Lower lobe of right lung (tissue), 2 donors: ENCODE results near the gene PPP1R14C. TPM values are rescaled to one million over a fixed set of nuclear protein-coding genes. Genes with fewer than 3 reads are reported as not detected.

Experiments used
- ATAC-seq, 2 donors: fragments of 200-7000 bp; cut with Tn5 transposase; one replicate each; pipeline ENCODE4 v1.9.1; 2020 to 2022; ENCODE audit warnings: mild to moderate bottlenecking in 2 of 2, moderate library complexity in 2 of 2
- DNase-seq: peaks from one replicate; pipeline ENCODE4 v3.0.0-alpha.2; 2020
- H3K27ac ChIP-seq: fragments of 200-600 bp; one replicate; pipeline ENCODE4 v1.8.0; 2022
- H3K27me3 ChIP-seq: fragments of 200-600 bp; one replicate; pipeline ENCODE4 v1.8.0; 2022; ENCODE audit warnings: low read depth
- H3K36me3 ChIP-seq: fragments of 200-600 bp; one replicate; pipeline ENCODE4 v1.8.0; 2022; ENCODE audit warnings: mild to moderate bottlenecking
- H3K4me1 ChIP-seq: fragments of 200-600 bp; one replicate; pipeline ENCODE4 v1.8.0; 2022
- H3K4me3 ChIP-seq: fragments of 200-600 bp; one replicate; pipeline ENCODE4 v1.8.0; 2022; ENCODE audit warnings: mild to moderate bottlenecking
- H3K9me3 ChIP-seq: fragments of 200-600 bp; one replicate; pipeline ENCODE4 v1.8.0; 2022
- intact Hi-C: fragments of 100-400 bp; cut with DNase I; formaldehyde crosslinking; loops from one replicate; pipeline ENCODE4 v1.11.0; 2022
- total RNA-seq: library from RNA; stranded (reverse); fragmentation: NEBNext Ultra II Directional; extraction: Animal tissue kit (Norgen Biotek cat#: 25700); gene quantifications from one replicate; pipeline ENCODE4 v1.2.1, GENCODE V29; 2021
- TF ChIP-seq, protein P1 (sequence below): fragments of 200-600 bp; IDR thresholded peaks from one replicate; pipeline ENCODE4 v1.8.0; 2022; ENCODE audit warnings: antibody characterized with exemption, mild to moderate bottlenecking
- donor health status: DM: no; HTN: yes; CAD: no; lungs with severe emphysema.

PPP1R14C gene
- total RNA-seq, 1 donor from 2014 or later, result 15.4 TPM

DNA sequence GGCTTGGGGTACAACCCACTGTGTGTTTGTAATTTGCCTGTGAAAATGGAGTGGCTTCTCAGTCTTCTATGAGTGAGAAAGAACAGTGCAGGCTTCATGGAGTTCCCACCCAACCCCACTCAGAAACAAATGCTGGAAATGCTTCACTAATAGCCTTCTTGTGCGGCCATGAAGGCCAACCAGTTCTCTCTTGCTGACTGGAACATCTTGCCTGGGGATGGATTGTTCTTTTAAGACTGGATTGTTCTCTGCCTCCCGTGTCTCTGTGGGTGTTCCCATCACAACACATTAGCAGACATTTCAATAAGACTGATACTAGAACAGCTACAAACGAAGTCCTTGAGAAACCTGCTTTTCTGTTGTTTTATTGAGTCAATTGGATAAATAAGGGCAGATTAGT is 110.6 kb downstream of the PPP1R14C start:
- Histone ChIP-seq H3K9me3 (no peaks in the 10 kb centered on the region), H3K4me3 (no peak overlapping the region), H3K4me1 (no peaks in the 10 kb centered on the region), H3K27ac (no peak overlapping the region), H3K27me3 (no peaks in the 10 kb centered on the region), H3K36me3 (no peaks in the 10 kb centered on the region)
- intact Hi-C loops, result no loop called here
- no peak for DNase-seq
- no peak for ATAC-seq
- TF ChIP-seq, protein P1, sequence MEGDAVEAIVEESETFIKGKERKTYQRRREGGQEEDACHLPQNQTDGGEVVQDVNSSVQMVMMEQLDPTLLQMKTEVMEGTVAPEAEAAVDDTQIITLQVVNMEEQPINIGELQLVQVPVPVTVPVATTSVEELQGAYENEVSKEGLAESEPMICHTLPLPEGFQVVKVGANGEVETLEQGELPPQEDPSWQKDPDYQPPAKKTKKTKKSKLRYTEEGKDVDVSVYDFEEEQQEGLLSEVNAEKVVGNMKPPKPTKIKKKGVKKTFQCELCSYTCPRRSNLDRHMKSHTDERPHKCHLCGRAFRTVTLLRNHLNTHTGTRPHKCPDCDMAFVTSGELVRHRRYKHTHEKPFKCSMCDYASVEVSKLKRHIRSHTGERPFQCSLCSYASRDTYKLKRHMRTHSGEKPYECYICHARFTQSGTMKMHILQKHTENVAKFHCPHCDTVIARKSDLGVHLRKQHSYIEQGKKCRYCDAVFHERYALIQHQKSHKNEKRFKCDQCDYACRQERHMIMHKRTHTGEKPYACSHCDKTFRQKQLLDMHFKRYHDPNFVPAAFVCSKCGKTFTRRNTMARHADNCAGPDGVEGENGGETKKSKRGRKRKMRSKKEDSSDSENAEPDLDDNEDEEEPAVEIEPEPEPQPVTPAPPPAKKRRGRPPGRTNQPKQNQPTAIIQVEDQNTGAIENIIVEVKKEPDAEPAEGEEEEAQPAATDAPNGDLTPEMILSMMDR, result no peak

DNA sequence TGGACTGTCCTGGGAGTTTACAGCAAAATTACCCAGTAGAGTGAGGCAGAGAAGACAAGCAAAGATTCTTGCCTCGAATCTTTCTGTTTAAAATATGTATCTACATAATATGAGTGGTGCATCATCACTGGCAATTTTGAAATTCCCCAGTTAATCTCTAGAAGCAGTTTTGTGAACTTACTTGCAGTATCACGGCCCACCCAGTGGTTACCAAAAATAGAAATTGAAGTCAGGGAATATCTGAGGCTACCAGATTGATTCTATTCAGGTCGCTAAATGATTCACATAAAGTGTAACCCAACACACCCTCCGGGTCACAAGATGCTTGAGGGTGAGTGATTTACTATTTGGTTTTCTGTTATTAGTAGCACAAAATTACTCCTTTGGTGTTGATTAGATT is 111.9 kb downstream of the PPP1R14C start:
- Histone ChIP-seq H3K27me3 (no peaks in the 10 kb centered on the region), H3K9me3 (no peaks in the 10 kb centered on the region), H3K4me3 (no peak overlapping the region), H3K27ac (no peak overlapping the region), H3K4me1 (no peaks in the 10 kb centered on the region), H3K36me3 (no peaks in the 10 kb centered on the region)
- no peak for ATAC-seq
- DNase-seq, result no peak
- TF ChIP-seq, protein P1, result no peak
- intact Hi-C loops, result no loop called here

DNA sequence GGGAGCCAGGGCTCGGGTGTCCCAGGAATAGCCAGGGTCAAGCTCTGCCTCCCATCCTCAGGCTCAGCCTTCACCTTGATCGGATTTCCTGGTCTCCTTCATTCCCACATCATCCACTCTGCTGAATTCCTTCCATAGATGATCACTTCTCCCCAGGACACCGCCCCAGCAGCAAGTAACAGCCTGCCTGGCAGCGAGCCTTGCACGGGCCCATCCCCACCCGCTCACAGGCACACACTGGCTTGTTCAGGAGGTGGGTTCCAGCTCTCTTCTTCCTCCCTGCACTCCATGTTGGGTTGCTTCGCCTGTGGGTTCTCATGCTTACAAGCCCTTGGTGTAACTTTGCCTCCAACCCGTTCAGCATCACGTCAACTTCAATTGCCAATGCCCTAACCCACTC is 113.0 kb downstream of the PPP1R14C start:
- Histone ChIP-seq H3K27me3 (no peaks in the 10 kb centered on the region), H3K36me3 (no peaks in the 10 kb centered on the region), H3K4me3 (no peak overlapping the region), H3K4me1 (no peaks in the 10 kb centered on the region), H3K9me3 (no peaks in the 10 kb centered on the region), H3K27ac (no peak overlapping the region)
- ATAC-seq (no peak), DNase-seq (no peak)
- intact Hi-C loops, result no loop called here
- TF ChIP-seq, protein P1, result no peak

DNA sequence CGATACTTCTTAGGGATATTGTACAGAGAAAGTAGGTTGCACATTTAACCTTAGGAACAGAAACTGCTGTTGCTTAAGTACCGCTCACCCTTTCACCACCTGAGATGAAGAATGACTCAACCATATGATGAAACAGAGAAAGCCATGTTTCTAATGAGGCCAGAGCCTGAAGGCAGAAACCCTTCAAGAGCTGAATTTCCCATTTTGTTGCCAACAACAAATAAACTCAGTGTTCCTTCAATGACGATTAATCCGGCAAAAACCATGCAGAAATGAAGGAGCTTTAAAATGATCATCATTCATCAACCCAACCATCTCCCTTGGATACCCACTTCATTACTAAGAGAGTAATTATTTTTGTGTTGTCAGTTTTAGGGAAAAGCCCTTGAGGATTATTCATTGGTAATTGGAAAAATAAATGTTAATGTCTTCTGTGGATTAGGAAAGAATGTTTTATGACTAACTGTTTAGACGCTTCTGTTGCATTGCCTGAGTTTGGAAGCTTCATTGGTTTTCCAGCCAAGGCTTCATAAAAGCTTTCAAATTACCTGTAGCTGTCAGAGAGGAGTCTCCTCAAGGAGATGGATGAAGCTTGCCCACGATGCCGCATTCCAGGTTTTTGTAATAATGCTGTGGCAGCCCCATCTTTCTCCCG is 113.9 kb downstream of the PPP1R14C start:
- Histone ChIP-seq H3K4me3 (no peak overlapping the region), H3K36me3 (no peaks in the 10 kb centered on the region), H3K27me3 (no peaks in the 10 kb centered on the region), H3K27ac (no peak overlapping the region), H3K4me1 (no peaks in the 10 kb centered on the region), H3K9me3 (no peaks in the 10 kb centered on the region)
- DNase-seq, result no peak
- ATAC-seq, result no peak
- TF ChIP-seq, protein P1, result no peak
- intact Hi-C loops, result no loop called here

DNA sequence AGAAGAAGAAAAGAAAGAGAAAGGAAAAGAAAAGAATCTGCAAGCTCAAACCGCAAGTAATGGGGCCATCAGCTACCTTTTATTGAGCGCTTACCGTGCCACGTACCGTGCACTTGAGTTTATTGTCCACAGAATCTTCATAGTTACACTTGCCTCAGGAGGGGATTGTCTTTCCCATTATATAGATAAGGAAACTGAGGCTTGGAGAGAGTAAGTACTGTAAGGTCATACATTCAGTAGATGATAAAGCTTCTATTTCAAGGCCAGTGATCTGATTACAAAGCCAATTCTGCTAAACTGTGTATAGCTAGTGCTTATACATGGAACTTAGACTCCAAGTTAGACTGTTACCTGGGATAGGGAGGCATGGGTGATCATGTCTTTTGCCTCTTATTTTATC is 115.5 kb downstream of the PPP1R14C start:
- Histone ChIP-seq H3K27ac (no peak overlapping the region), H3K4me3 (no peak overlapping the region), H3K9me3 (no peaks in the 10 kb centered on the region), H3K27me3 (no peaks in the 10 kb centered on the region), H3K4me1 (no peaks in the 10 kb centered on the region), H3K36me3 (no peaks in the 10 kb centered on the region)
- TF ChIP-seq, protein P1, result no peak
- ATAC-seq, result no peak
- intact Hi-C loops, result no loop called here
- DNase-seq, result no peak
